HG02610 (cell line): Measurements from ENCODE around the gene RPL15.
A peak's percentile ranks its signal among the peaks of the same experiment; 100 is the strongest.
"Not testable (repeated sequence)": the region's sequence is repeated elsewhere in the genome, so short reads cannot be mapped to it uniquely, and the experiment has no call there.

Source experiments
- ATAC-seq: cut with Tn5 transposase; IDR thresholded peaks from one replicate; pipeline ENCODE4 v1.9.1; 2021; ENCODE audit warnings: mild to moderate bottlenecking, moderate library complexity; ENCODE audit not compliant: unreplicated experiment

The RPL15 gene

GRCh38 chr3:23916886-23917678 lies at the start of gene RPL15, which contains the start of gene NKIRAS1:
Gene RPL15, plus strand, starts transcription at chr3:23917132. Its CDS starts 728 bp downstream, at chr3:23917860.
Gene NKIRAS1, minus strand, starts transcription at chr3:23916990. Its CDS starts 6,086 bp downstream, at chr3:23910904.
- ATAC-seq: peak; percentile 95

- no peak for ATAC-seq
These were observed 49.5 kb upstream of the RPL15 start for GRCh38 chr3:23867400-23867799.

GRCh38 chr3:23867838-23868237 lies 49.1 kb upstream of the RPL15 start:
- ATAC-seq: no peak

GRCh38 chr3:23869977-23870662 lies 46.8 kb upstream of the RPL15 start:
- ATAC-seq: no peak

GRCh38 chr3:23870663-23871043 lies 46.3 kb upstream of the RPL15 start:
- ATAC-seq: not testable (repeated sequence)

- not testable (repeated sequence) for ATAC-seq
These were observed 45.6 kb upstream of the RPL15 start for GRCh38 chr3:23871361-23871760.

- ATAC-seq: no peak
These were observed 44.6 kb upstream of the RPL15 start for GRCh38 chr3:23872330-23872729.

GRCh38 chr3:23873941-23874340 lies 43.0 kb upstream of the RPL15 start:
- no peak for ATAC-seq

GRCh38 chr3:23874359-23875112 lies 42.4 kb upstream of the RPL15 start:
- no peak for ATAC-seq

- no peak for ATAC-seq
These were observed 41.7 kb upstream of the RPL15 start for GRCh38 chr3:23875113-23875725.

- ATAC-seq: no peak
These were observed 40.0 kb upstream of the RPL15 start for GRCh38 chr3:23876923-23877322.

- no peak for ATAC-seq
These were observed 39.5 kb upstream of the RPL15 start for GRCh38 chr3:23877329-23877980.

- no peak for ATAC-seq
These were observed 37.4 kb upstream of the RPL15 start for GRCh38 chr3:23879485-23879884.

GRCh38 chr3:23880703-23881339 lies 36.1 kb upstream of the RPL15 start:
- no peak for ATAC-seq

- ATAC-seq: not testable (repeated sequence)
These were observed 34.9 kb upstream of the RPL15 start for GRCh38 chr3:23881993-23882392.

- ATAC-seq: no peak
These were observed 34.4 kb upstream of the RPL15 start for GRCh38 chr3:23882487-23882918.

- ATAC-seq: no peak
These were observed 32.5 kb upstream of the RPL15 start for GRCh38 chr3:23884481-23884880.

- no peak for ATAC-seq
These were observed 31.7 kb upstream of the RPL15 start for GRCh38 chr3:23885210-23885609.

GRCh38 chr3:23886311-23886710 lies 30.6 kb upstream of the RPL15 start:
- no peak for ATAC-seq

GRCh38 chr3:23888617-23889228 lies 28.2 kb upstream of the RPL15 start:
- no peak for ATAC-seq
